Esophagus squamous epithelium (tissue), 4 donors: Measurements from ENCODE around the gene GET4.

Experiments used
- POLR2A ChIP-seq, 4 donors: fragments of 450-650 bp; IDR thresholded peaks; one replicate each; pipeline ENCODE4 v1.6.1; 2017; ENCODE audit warnings: antibody characterized with exemption in 4 of 4, mild to moderate bottlenecking in 4 of 4, moderate library complexity in 3 of 4
- TF ChIP-seq, protein P1 (sequence below), 6 experiments: fragments of 450-650 bp in 4 of 6; fragments of 200-600 bp in 2 of 6; sonication (generic) in 2 of 6; IDR thresholded peaks; one replicate each; pipeline ENCODE4 v1.5.1; 2016 to 2019; ENCODE audit warnings: antibody characterized with exemption in 6 of 6, mild to moderate bottlenecking in 4 of 6, moderate library complexity in 4 of 6

DNA sequence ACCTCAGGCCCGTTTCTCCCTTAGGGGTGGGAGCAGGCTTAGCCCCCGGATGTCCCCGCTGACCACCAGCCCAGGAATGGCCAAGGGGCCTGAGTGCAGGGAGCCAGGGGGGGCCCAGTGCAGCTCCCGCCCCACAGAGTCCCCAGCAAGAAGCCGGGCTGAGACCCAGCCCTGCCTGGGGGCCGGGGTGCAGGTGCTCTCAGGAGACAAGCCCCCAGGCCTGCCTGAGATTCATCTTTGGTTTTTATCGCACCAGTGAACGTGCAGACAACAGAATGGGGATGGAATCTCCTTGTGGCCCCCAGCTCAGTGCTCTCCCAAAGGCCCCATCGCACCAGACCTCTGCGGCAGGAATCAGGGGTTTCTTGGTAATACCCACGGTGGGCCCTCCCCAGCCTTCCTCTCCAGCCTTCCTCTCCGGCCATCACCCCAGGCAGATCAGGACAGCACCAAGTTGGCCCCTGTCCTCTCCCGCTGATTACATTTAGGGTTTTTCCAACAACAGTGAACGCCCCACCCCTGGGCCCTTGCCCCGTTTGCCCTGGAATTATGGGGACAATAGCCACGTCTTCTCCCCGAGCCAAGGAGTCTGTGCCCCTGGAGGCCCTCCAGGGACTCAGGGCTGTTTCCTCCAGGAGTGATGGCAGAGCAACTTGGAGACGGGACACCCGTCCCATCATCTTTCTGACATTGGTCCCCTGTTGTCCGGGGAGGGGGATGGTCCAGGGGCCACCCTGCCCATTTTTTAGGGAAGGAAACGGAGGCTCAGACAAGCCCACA lies 55.7 kb downstream of the GET4 start:
- TF ChIP-seq, protein P1, sequence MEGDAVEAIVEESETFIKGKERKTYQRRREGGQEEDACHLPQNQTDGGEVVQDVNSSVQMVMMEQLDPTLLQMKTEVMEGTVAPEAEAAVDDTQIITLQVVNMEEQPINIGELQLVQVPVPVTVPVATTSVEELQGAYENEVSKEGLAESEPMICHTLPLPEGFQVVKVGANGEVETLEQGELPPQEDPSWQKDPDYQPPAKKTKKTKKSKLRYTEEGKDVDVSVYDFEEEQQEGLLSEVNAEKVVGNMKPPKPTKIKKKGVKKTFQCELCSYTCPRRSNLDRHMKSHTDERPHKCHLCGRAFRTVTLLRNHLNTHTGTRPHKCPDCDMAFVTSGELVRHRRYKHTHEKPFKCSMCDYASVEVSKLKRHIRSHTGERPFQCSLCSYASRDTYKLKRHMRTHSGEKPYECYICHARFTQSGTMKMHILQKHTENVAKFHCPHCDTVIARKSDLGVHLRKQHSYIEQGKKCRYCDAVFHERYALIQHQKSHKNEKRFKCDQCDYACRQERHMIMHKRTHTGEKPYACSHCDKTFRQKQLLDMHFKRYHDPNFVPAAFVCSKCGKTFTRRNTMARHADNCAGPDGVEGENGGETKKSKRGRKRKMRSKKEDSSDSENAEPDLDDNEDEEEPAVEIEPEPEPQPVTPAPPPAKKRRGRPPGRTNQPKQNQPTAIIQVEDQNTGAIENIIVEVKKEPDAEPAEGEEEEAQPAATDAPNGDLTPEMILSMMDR (IDR thresholded peaks at IDR 0.05) = no peak
- TF ChIP-seq POLR2A (IDR thresholded peaks at IDR 0.05) = no peak
